ENCODE data around the gene CORO2B.

Gene CORO2B

GRCh38 chr15:68767833-68768232 lies 189.0 kb downstream of the CORO2B start:
- Histone ChIP-seq H3K4me3 (ENCODE audit: low read depth, low read length) (no peak overlapping the region), H3K27me3 (ENCODE audit: control insufficient read depth, insufficient read depth, low read length) (no peaks in the 10 kb centered on the region), H3K4me1 (no peaks in the 10 kb centered on the region), H3K36me3 (ENCODE audit: control insufficient read depth, insufficient read depth, low read length) (no peaks in the 10 kb centered on the region), H3K4me2 (ENCODE audit: low read length) (no peak overlapping the region), H3K79me2 (no peaks in the 10 kb centered on the region), H2AFZ (no peak overlapping the region), H3K27ac (no peak overlapping the region), H3K9me3 (ENCODE audit: control insufficient read depth, low read length) (no peaks in the 10 kb centered on the region), H3K9ac (no peak overlapping the region)
- TF ChIP-seq CTCF (IDR thresholded peaks at IDR 0.05): no peak

GRCh38 chr15:68768321-68768720 lies 189.5 kb downstream of the CORO2B start:
- H3K9me3 ChIP-seq (ENCODE audit: control insufficient read depth, low read length): no peaks in the 10 kb centered on the region
- H3K4me2 ChIP-seq (ENCODE audit: low read length): no peak overlapping the region
- no peaks in the 10 kb centered on the region for H3K36me3 ChIP-seq (ENCODE audit: control insufficient read depth, insufficient read depth, low read length)
- no peak for TF ChIP-seq CTCF (IDR thresholded peaks at IDR 0.05)
- H3K79me2 ChIP-seq: no peaks in the 10 kb centered on the region
- H2AFZ ChIP-seq: no peak overlapping the region
- H3K9ac ChIP-seq: no peak overlapping the region
- no peaks in the 10 kb centered on the region for H3K27me3 ChIP-seq (ENCODE audit: control insufficient read depth, insufficient read depth, low read length)
- H3K4me3 ChIP-seq (ENCODE audit: low read depth, low read length): no peak overlapping the region
- H3K27ac ChIP-seq: no peak overlapping the region
- H3K4me1 ChIP-seq: no peaks in the 10 kb centered on the region

GRCh38 chr15:68769702-68770101 lies 190.9 kb downstream of the CORO2B start:
- no peak for TF ChIP-seq CTCF (IDR thresholded peaks at IDR 0.05)
- Histone ChIP-seq H3K9ac (no peak overlapping the region), H3K79me2 (no peaks in the 10 kb centered on the region), H3K27me3 (ENCODE audit: control insufficient read depth, insufficient read depth, low read length) (no peaks in the 10 kb centered on the region), H3K36me3 (ENCODE audit: control insufficient read depth, insufficient read depth, low read length) (no peaks in the 10 kb centered on the region), H3K9me3 (ENCODE audit: control insufficient read depth, low read length) (no peaks in the 10 kb centered on the region), H2AFZ (no peak overlapping the region), H3K4me1 (no peaks in the 10 kb centered on the region), H3K4me2 (ENCODE audit: low read length) (no peak overlapping the region), H3K4me3 (ENCODE audit: low read depth, low read length) (no peak overlapping the region), H3K27ac (no peak overlapping the region)

- H3K79me2 ChIP-seq: no peaks in the 10 kb centered on the region
- no peaks in the 10 kb centered on the region for H3K9me3 ChIP-seq (ENCODE audit: control insufficient read depth, low read length)
- no peak overlapping the region for H3K27ac ChIP-seq
- H3K4me3 ChIP-seq (ENCODE audit: low read depth, low read length): no peak overlapping the region
- H3K4me1 ChIP-seq: no peaks in the 10 kb centered on the region
- H3K4me2 ChIP-seq (ENCODE audit: low read length): no peak overlapping the region
- TF ChIP-seq CTCF (IDR thresholded peaks at IDR 0.05): no peak
- H2AFZ ChIP-seq: no peak overlapping the region
- H3K27me3 ChIP-seq (ENCODE audit: control insufficient read depth, insufficient read depth, low read length): no peaks in the 10 kb centered on the region
- H3K36me3 ChIP-seq (ENCODE audit: control insufficient read depth, insufficient read depth, low read length): no peaks in the 10 kb centered on the region
- H3K9ac ChIP-seq: no peak overlapping the region
Observed at GRCh38 chr15:68770216-68770615, 191.4 kb downstream of the CORO2B start.

- Histone ChIP-seq H3K36me3 (ENCODE audit: control insufficient read depth, insufficient read depth, low read length) (no peaks in the 10 kb centered on the region), H3K27me3 (ENCODE audit: control insufficient read depth, insufficient read depth, low read length) (no peaks in the 10 kb centered on the region), H2AFZ (no peak overlapping the region), H3K4me2 (ENCODE audit: low read length) (no peak overlapping the region), H3K4me1 (no peaks in the 10 kb centered on the region), H3K27ac (no peak overlapping the region), H3K79me2 (no peaks in the 10 kb centered on the region), H3K4me3 (ENCODE audit: low read depth, low read length) (no peak overlapping the region), H3K9me3 (ENCODE audit: control insufficient read depth, low read length) (no peaks in the 10 kb centered on the region), H3K9ac (no peak overlapping the region)
- no peak for TF ChIP-seq CTCF (IDR thresholded peaks at IDR 0.05)
Observed at GRCh38 chr15:68773036-68773435, 194.2 kb downstream of the CORO2B start.

All from parathyroid adenoma (tissue), 2 donors.